Upper lobe of left lung (tissue), 4 donors: ENCODE results near the gene OR52I2.

Experiments used
- CTCF ChIP-seq, 6 experiments: fragments of 450-650 bp in 4 of 6; fragments of 200-600 bp in 2 of 6; sonication (generic) in 2 of 6; IDR thresholded peaks; one replicate each; pipeline ENCODE4 v1.5.1; 2016 to 2019; ENCODE audit warnings: antibody characterized with exemption in 6 of 6
- EP300 ChIP-seq, 4 donors: sonication (generic); formaldehyde crosslinking; IDR thresholded peaks; one replicate each; pipeline ENCODE4 v1.5.1; 2017; ENCODE audit warnings: antibody characterized with exemption in 4 of 4, control low read depth in 2 of 4
- POLR2A ChIP-seq, 4 donors: fragments of 450-650 bp; IDR thresholded peaks; one replicate each; pipeline ENCODE4 v1.5.1; 2016 to 2017; ENCODE audit warnings: antibody characterized with exemption in 4 of 4, mild to moderate bottlenecking in 2 of 4
- POLR2AphosphoS5 ChIP-seq, 2 donors: sonication (generic); formaldehyde crosslinking; IDR thresholded peaks; one replicate each; pipeline ENCODE4 v1.5.1; 2017; ENCODE audit warnings: antibody characterized with exemption in 2 of 2

GRCh38 chr11:4543561-4543960 lies 38.0 kb upstream of the OR52I2 start:
- TF ChIP-seq CTCF (IDR thresholded peaks at IDR 0.05) (no peak), EP300 (IDR thresholded peaks at IDR 0.05) (no peak), POLR2AphosphoS5 (IDR thresholded peaks at IDR 0.05) (no peak), POLR2A (IDR thresholded peaks at IDR 0.05) (no peak)
